ENCODE results near the gene EFCC1.

DNA sequence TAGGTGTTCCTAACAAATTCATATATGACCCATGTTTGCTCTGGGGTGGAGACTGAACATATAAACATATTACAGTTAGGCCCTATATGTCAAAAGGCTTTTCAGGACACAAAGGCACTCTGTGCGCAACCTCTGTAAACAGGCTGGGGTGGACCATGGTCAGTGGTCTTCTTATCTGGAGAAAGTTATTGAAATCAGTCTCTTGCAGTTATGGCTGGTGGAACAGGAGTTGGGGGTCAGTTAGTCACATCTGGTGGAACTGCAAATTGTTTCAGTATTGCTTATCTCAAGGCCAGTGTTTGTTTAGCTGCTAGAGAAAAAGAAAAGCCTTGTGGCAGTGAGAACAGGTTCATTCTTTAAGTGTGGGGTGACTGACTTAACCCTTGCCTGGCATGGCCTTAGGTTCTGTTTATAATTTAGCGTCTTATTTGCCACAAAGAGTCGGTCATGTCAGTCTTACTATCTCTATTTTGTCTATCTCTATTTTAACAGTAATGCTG is 53.6 kb downstream of the EFCC1 start:
- TF ChIP-seq PAX5 (IDR thresholded peaks at IDR 0.05; ENCODE audit: insufficient read depth, low read length, severe bottlenecking): no peak
- TF ChIP-seq SPI1 (IDR thresholded peaks at IDR 0.05; ENCODE audit: low read depth, low read length): no peak
- TF ChIP-seq POLR2A (IDR thresholded peaks at IDR 0.05; ENCODE audit: low read depth, low read length): no peak
- TF ChIP-seq POU2F2 (IDR thresholded peaks at IDR 0.05; ENCODE audit: low read depth, low read length): no peak
- TF ChIP-seq TAF1 (IDR thresholded peaks at IDR 0.05; ENCODE audit: low read depth, low read length): no peak
